WI38 (cell line): ENCODE results near the gene GPR35.
"Not testable (repeated sequence)": the region's sequence is repeated elsewhere in the genome, so short reads cannot be mapped to it uniquely, and the experiment has no call there.

ENCODE experiments used
- H3K4me3 ChIP-seq: 2 replicates; pipeline ENCODE4 v1.5.1; 2011; ENCODE audit warnings: low read depth, mild to moderate bottlenecking, control low read depth, low read length
- CTCF ChIP-seq: IDR thresholded peaks from 2 replicates; pipeline ENCODE4 v1.5.1; 2012; ENCODE audit warnings: low read depth, mild to moderate bottlenecking, control low read depth, low read length

The GPR35 gene

GRCh38 chr2:240670950-240671349, 45.7 kb downstream of the GPR35 start:
- H3K4me3 ChIP-seq: no peak overlapping the region
- no peak for TF ChIP-seq CTCF

- no peak for TF ChIP-seq CTCF
- no peak overlapping the region for H3K4me3 ChIP-seq
Measured at GRCh38 chr2:240672076-240672700, 46.9 kb downstream of the GPR35 start.

- no peak for TF ChIP-seq CTCF
Measured at GRCh38 chr2:240672701-240673190, 47.5 kb downstream of the GPR35 start.

GRCh38 chr2:240674461-240675184, 49.3 kb downstream of the GPR35 start:
- H3K4me3 ChIP-seq: not testable (repeated sequence)

More at GRCh38 chr2:240672701-240673190, 47.5 kb downstream of the GPR35 start:
- H3K4me3 ChIP-seq: no peak overlapping the region

GRCh38 chr2:240675345-240675744, 50.1 kb downstream of the GPR35 start:
- not testable (repeated sequence) for H3K4me3 ChIP-seq

- H3K4me3 ChIP-seq: not testable (repeated sequence)
Measured at GRCh38 chr2:240678043-240678442, 52.8 kb downstream of the GPR35 start.

- not testable (repeated sequence) for H3K4me3 ChIP-seq
Measured at GRCh38 chr2:240678909-240679308, 53.6 kb downstream of the GPR35 start.

GRCh38 chr2:240680185-240680584, 54.9 kb downstream of the GPR35 start:
- H3K4me3 ChIP-seq: not testable (repeated sequence)
